Stimulated activated CD8-positive, alpha-beta memory T cell treated with anti-CD3 and anti-CD28 coated beads, Interleukin-7, amount 100 ng/mL, for 48 hours (primary cell): ENCODE data around the gene CACNA1G.

Source experiments
- DNase-seq, 2 donors: peaks; one replicate each; pipeline ENCODE4 v3.0.0-alpha.2; 2020; ENCODE audit warnings: low read depth in 1 of 2; ENCODE audit errors: extremely low read depth in 1 of 2

Gene CACNA1G

GRCh38 chr17:50560185-50560824 is at the start of gene CACNA1G:
Gene CACNA1G, plus strand, starts transcription at chr17:50560715. Its CDS starts 745 bp downstream, at chr17:50561460.
- peak; percentile 75 to 77 for DNase-seq

- peak in 1 of 2 donors; percentile 50 for DNase-seq
Observed at GRCh38 chr17:50511058-50511457, 49.5 kb upstream of the CACNA1G start.

- no peak for DNase-seq
Observed at GRCh38 chr17:50513495-50513894, 47.0 kb upstream of the CACNA1G start.

GRCh38 chr17:50514388-50514787 is 46.1 kb upstream of the CACNA1G start:
- no peak for DNase-seq

- no peak for DNase-seq
Observed at GRCh38 chr17:50514936-50515702, 45.4 kb upstream of the CACNA1G start.

- no peak for DNase-seq
Observed at GRCh38 chr17:50517011-50517410, 43.5 kb upstream of the CACNA1G start.

- no peak for DNase-seq
Observed at GRCh38 chr17:50517504-50518383, 42.8 kb upstream of the CACNA1G start.

- no peak for DNase-seq
Observed at GRCh38 chr17:50518384-50519023, 42.0 kb upstream of the CACNA1G start.

GRCh38 chr17:50519141-50519834 is 41.2 kb upstream of the CACNA1G start:
- no peak for DNase-seq

- no peak for DNase-seq
Observed at GRCh38 chr17:50520483-50520882, 40.0 kb upstream of the CACNA1G start.

- DNase-seq: no peak
Observed at GRCh38 chr17:50521514-50521913, 39.0 kb upstream of the CACNA1G start.

- DNase-seq: no peak
Observed at GRCh38 chr17:50522766-50523165, 37.7 kb upstream of the CACNA1G start.

GRCh38 chr17:50523208-50523607 is 37.3 kb upstream of the CACNA1G start:
- no peak for DNase-seq

GRCh38 chr17:50524838-50525237 is 35.7 kb upstream of the CACNA1G start:
- DNase-seq: no peak

- DNase-seq: no peak
Observed at GRCh38 chr17:50527155-50527762, 33.3 kb upstream of the CACNA1G start.

GRCh38 chr17:50527949-50528474 is 32.5 kb upstream of the CACNA1G start:
- no peak for DNase-seq

GRCh38 chr17:50529849-50530248 is 30.7 kb upstream of the CACNA1G start:
- DNase-seq: no peak

GRCh38 chr17:50531428-50532025 is 29.0 kb upstream of the CACNA1G start:
- DNase-seq: no peak

GRCh38 chr17:50532452-50533024 is 28.0 kb upstream of the CACNA1G start, which contains the start of gene EPN3:
Gene EPN3, plus strand, starts transcription at chr17:50532735. Its CDS starts 3,822 bp downstream, at chr17:50536557.
- DNase-seq: no peak
